Liver (tissue), 3 donors: ENCODE results near the gene TECRL.

Source experiments
- ATF3 ChIP-seq: IDR thresholded peaks from 2 replicates; pipeline ENCODE4 v1.6.1; 2016; ENCODE audit warnings: antibody characterized with exemption
- FOXA2 ChIP-seq: IDR thresholded peaks from 2 replicates; pipeline ENCODE4 v1.6.1; 2016; ENCODE audit warnings: antibody characterized with exemption
- GABPA ChIP-seq, 2 donors: IDR thresholded peaks in 1 of 2; conservative IDR thresholded peaks in 1 of 2; 2 replicates each; pipeline ENCODE4 v1.6.1; 2016; ENCODE audit warnings: antibody characterized with exemption in 2 of 2, mild to moderate bottlenecking in 1 of 2, moderate library complexity in 1 of 2
- HNF4A ChIP-seq, 2 donors: conservative IDR thresholded peaks; 2 replicates each; pipeline ENCODE4 v1.6.1; 2016; ENCODE audit warnings: antibody characterized with exemption in 2 of 2, mild to moderate bottlenecking in 2 of 2
- HNF4G ChIP-seq: IDR thresholded peaks from 2 replicates; pipeline ENCODE4 v1.6.1; 2016; ENCODE audit warnings: antibody characterized with exemption
- JUND ChIP-seq, 2 donors: IDR thresholded peaks; 2 replicates each; pipeline ENCODE4 v1.6.1; 2016; ENCODE audit warnings: antibody characterized with exemption in 2 of 2
- MAX ChIP-seq: IDR thresholded peaks from 2 replicates; pipeline ENCODE4 v1.6.1; 2016; ENCODE audit warnings: antibody characterized with exemption
- RAD21 ChIP-seq, 2 donors: IDR thresholded peaks; 2 replicates each; pipeline ENCODE4 v1.6.1; 2016; ENCODE audit warnings: antibody characterized with exemption in 2 of 2, mild to moderate bottlenecking in 2 of 2
- REST ChIP-seq: IDR thresholded peaks from 2 replicates; pipeline ENCODE4 v1.6.1; 2016; ENCODE audit warnings: antibody characterized with exemption, mild to moderate bottlenecking
- RXRA ChIP-seq, 2 donors: IDR thresholded peaks; 2 replicates each; pipeline ENCODE4 v1.6.1; 2017 to 2018; ENCODE audit warnings: antibody characterized with exemption in 2 of 2, mild to moderate bottlenecking in 1 of 2
- TAF1 ChIP-seq: conservative IDR thresholded peaks from 2 replicates; pipeline ENCODE4 v1.6.1; 2016; ENCODE audit warnings: antibody characterized with exemption, mild to moderate bottlenecking
- YY1 ChIP-seq: IDR thresholded peaks from 2 replicates; pipeline ENCODE4 v1.6.1; 2016; ENCODE audit warnings: antibody characterized with exemption, mild to moderate bottlenecking
- ZBTB33 ChIP-seq: IDR thresholded peaks from 2 replicates; pipeline ENCODE4 v1.6.1; 2016; ENCODE audit warnings: antibody characterized with exemption
- TF ChIP-seq, protein P1 (sequence below): fragments of 150-350 bp; IDR thresholded peaks from 2 replicates; pipeline ENCODE4 v1.5.1; 2017; ENCODE audit warnings: improper control_type of control experiment, low read depth, low read length; ENCODE audit not compliant: missing input control
- donor health status: healthy.
- donor health status: healthy.

GRCh38 chr4:64251781-64252180 lies 157.5 kb downstream of the TECRL start:
- TF ChIP-seq GABPA (IDR thresholded peaks at IDR 0.05 in 1 of 2, conservative IDR thresholded peaks at IDR 0.05 in 1 of 2) (no peak), MAX (no peak), TAF1 (no peak), RAD21 (IDR thresholded peaks at IDR 0.05) (no peak), REST (no peak), FOXA2 (no peak), ZBTB33 (no peak), ATF3 (no peak), HNF4G (no peak), YY1 (no peak), JUND (IDR thresholded peaks at IDR 0.05) (no peak), HNF4A (conservative IDR thresholded peaks at IDR 0.05) (no peak), RXRA (IDR thresholded peaks at IDR 0.05) (no peak)
- TF ChIP-seq, protein P1, sequence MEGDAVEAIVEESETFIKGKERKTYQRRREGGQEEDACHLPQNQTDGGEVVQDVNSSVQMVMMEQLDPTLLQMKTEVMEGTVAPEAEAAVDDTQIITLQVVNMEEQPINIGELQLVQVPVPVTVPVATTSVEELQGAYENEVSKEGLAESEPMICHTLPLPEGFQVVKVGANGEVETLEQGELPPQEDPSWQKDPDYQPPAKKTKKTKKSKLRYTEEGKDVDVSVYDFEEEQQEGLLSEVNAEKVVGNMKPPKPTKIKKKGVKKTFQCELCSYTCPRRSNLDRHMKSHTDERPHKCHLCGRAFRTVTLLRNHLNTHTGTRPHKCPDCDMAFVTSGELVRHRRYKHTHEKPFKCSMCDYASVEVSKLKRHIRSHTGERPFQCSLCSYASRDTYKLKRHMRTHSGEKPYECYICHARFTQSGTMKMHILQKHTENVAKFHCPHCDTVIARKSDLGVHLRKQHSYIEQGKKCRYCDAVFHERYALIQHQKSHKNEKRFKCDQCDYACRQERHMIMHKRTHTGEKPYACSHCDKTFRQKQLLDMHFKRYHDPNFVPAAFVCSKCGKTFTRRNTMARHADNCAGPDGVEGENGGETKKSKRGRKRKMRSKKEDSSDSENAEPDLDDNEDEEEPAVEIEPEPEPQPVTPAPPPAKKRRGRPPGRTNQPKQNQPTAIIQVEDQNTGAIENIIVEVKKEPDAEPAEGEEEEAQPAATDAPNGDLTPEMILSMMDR, result no peak
